Adrenal gland (tissue), 5 donors: ENCODE results near the gene RTN4.

Experiments used
- POLR2A ChIP-seq, 2 donors: fragments of 450-650 bp; IDR thresholded peaks; one replicate each; pipeline ENCODE4 v1.6.1; 2017; ENCODE audit warnings: antibody characterized with exemption in 2 of 2, mild to moderate bottlenecking in 2 of 2, moderate library complexity in 1 of 2
- TF ChIP-seq, protein P1 (sequence below), 6 experiments: fragments of 450-650 bp in 4 of 6; fragments of 200-600 bp in 2 of 6; sonication (generic) in 1 of 6; IDR thresholded peaks; 1 replicate in 5 of 6; 2 replicates in 1 of 6; pipeline versions ENCODE4 v1.5.1 to v1.8.0; 2016 to 2021; ENCODE audit warnings: antibody characterized with exemption in 6 of 6, mild to moderate bottlenecking in 2 of 6, moderate library complexity in 1 of 6
- donor health status: DM: no; HTN: no; CAD: no.

- TF ChIP-seq, protein P1, sequence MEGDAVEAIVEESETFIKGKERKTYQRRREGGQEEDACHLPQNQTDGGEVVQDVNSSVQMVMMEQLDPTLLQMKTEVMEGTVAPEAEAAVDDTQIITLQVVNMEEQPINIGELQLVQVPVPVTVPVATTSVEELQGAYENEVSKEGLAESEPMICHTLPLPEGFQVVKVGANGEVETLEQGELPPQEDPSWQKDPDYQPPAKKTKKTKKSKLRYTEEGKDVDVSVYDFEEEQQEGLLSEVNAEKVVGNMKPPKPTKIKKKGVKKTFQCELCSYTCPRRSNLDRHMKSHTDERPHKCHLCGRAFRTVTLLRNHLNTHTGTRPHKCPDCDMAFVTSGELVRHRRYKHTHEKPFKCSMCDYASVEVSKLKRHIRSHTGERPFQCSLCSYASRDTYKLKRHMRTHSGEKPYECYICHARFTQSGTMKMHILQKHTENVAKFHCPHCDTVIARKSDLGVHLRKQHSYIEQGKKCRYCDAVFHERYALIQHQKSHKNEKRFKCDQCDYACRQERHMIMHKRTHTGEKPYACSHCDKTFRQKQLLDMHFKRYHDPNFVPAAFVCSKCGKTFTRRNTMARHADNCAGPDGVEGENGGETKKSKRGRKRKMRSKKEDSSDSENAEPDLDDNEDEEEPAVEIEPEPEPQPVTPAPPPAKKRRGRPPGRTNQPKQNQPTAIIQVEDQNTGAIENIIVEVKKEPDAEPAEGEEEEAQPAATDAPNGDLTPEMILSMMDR (IDR thresholded peaks at IDR 0.05) = no peak
- no peak for TF ChIP-seq POLR2A (IDR thresholded peaks at IDR 0.05)
Measured at GRCh38 chr2:54988612-54989011, 61.6 kb downstream of the RTN4 start.
